Loucy (cell line): ENCODE measurements around the gene PLOD3.

Source experiments
- H2AFZ ChIP-seq: fragments of 200-600 bp; sonication (generic); 2 replicates; pipeline ENCODE4 v1.6.0; 2016; ENCODE audit warnings: antibody characterized with exemption, mild to moderate bottlenecking, low read length, moderate library complexity
- H3F3A ChIP-seq: fragments of 200-600 bp; 2 replicates; pipeline ENCODE4 v1.6.0; 2016; ENCODE audit warnings: antibody characterized with exemption, low read depth, mild to moderate bottlenecking
- H3K27me3 ChIP-seq: fragments of 200-600 bp; sonication (generic); 2 replicates; pipeline ENCODE4 v1.6.1; 2014; ENCODE audit warnings: low read length, mild to moderate bottlenecking; ENCODE audit not compliant: insufficient read depth, poor library complexity, severe bottlenecking
- H3K36me3 ChIP-seq: fragments of 200-600 bp; sonication (generic); 2 replicates; pipeline ENCODE4 v1.6.1; 2016; ENCODE audit warnings: low read length; ENCODE audit not compliant: insufficient read depth
- H3K4me1 ChIP-seq: fragments of 200-600 bp; sonication (generic); 2 replicates; pipeline ENCODE4 v1.5.1; 2014; ENCODE audit warnings: low read length, mild to moderate bottlenecking; ENCODE audit not compliant: insufficient read depth, poor library complexity, severe bottlenecking
- H3K4me2 ChIP-seq: fragments of 200-600 bp; sonication (generic); 2 replicates; pipeline ENCODE4 v1.6.0; 2014; ENCODE audit warnings: antibody characterized with exemption, low read length, low read depth, mild to moderate bottlenecking; ENCODE audit not compliant: poor library complexity, severe bottlenecking
- H3K4me3 ChIP-seq: fragments of 200-600 bp; sonication (generic); 2 replicates; pipeline ENCODE4 v1.5.1; 2014; ENCODE audit warnings: low read length, mild to moderate bottlenecking, mixed read lengths; ENCODE audit not compliant: poor library complexity, severe bottlenecking
- H3K79me2 ChIP-seq: fragments of 200-600 bp; sonication (generic); 2 replicates; pipeline ENCODE4 v1.6.1; 2014; ENCODE audit warnings: low read length; ENCODE audit not compliant: insufficient read depth
- H3K9ac ChIP-seq: fragments of 200-600 bp; sonication (generic); 2 replicates; pipeline ENCODE4 v1.6.0; 2014; ENCODE audit warnings: mild to moderate bottlenecking, low read depth, low read length, moderate library complexity; ENCODE audit not compliant: poor library complexity, severe bottlenecking
- H3K9me2 ChIP-seq: fragments of 200-600 bp; sonication (generic); replicated peaks from 2 replicates; pipeline ENCODE4 v1.6.1; 2016; ENCODE audit warnings: low read depth, low read length, mixed read lengths
- H3K9me3 ChIP-seq: fragments of 200-600 bp; sonication (generic); 2 replicates; pipeline ENCODE4 v1.6.1; 2014; ENCODE audit warnings: mild to moderate bottlenecking, antibody characterized with exemption, low read length, low read depth; ENCODE audit not compliant: insufficient read depth
- H4K20me1 ChIP-seq: fragments of 200-600 bp; sonication (generic); 2 replicates; pipeline ENCODE4 v1.6.0; 2014; ENCODE audit warnings: antibody characterized with exemption, low read length, mild to moderate bottlenecking; ENCODE audit not compliant: insufficient read depth, poor library complexity, severe bottlenecking
- CTCF ChIP-seq: fragments of 200-600 bp; sonication (generic); conservative IDR thresholded peaks from 2 replicates; pipeline ENCODE4 v1.5.1; 2014; ENCODE audit warnings: mild to moderate bottlenecking, antibody characterized with exemption, low read length
- EZH2phosphoT487 ChIP-seq: fragments of 200-600 bp; IDR thresholded peaks from 2 replicates; pipeline ENCODE4 v1.6.1; 2018; ENCODE audit warnings: antibody characterized with exemption, mild to moderate bottlenecking, moderate library complexity, borderline replicate concordance

Gene PLOD3

GRCh38 chr7:101172005-101172853 lies 45.2 kb downstream of the PLOD3 start:
- Histone ChIP-seq H4K20me1 (no peaks in the 10 kb centered on the region), H3K9me2 (no peaks in the 10 kb centered on the region), H2AFZ (no peak overlapping the region), H3K4me1 (peaks cover 38% of the 10 kb centered on the region), H3K79me2 (no peaks in the 10 kb centered on the region), H3K9ac (peak overlapping the region; percentile 16), H3K27me3 (no peaks in the 10 kb centered on the region), H3K36me3 (no peaks in the 10 kb centered on the region), H3K4me2 (peak overlapping the region; percentile 82), H3F3A (no peaks in the 10 kb centered on the region), H3K9me3 (no peaks in the 10 kb centered on the region), H3K4me3 (peak overlapping the region; percentile 61)
- TF ChIP-seq CTCF (no peak), EZH2phosphoT487 (no peak)

- Histone ChIP-seq H4K20me1 (no peaks in the 10 kb centered on the region), H3K27me3 (no peaks in the 10 kb centered on the region), H3K36me3 (no peaks in the 10 kb centered on the region), H2AFZ (peak overlapping the region; percentile 17), H3F3A (no peaks in the 10 kb centered on the region), H3K9ac (peak overlapping the region; percentile 16), H3K9me2 (no peaks in the 10 kb centered on the region), H3K4me3 (peak overlapping the region; percentile 61), H3K4me2 (peak overlapping the region; percentile 82), H3K79me2 (no peaks in the 10 kb centered on the region), H3K4me1 (peaks cover 41% of the 10 kb centered on the region), H3K9me3 (no peaks in the 10 kb centered on the region)
- no peak for TF ChIP-seq EZH2phosphoT487
- TF ChIP-seq CTCF, result peak; percentile 32
Measured at GRCh38 chr7:101171442-101171837, 45.9 kb downstream of the PLOD3 start.

GRCh38 chr7:101170617-101171441 lies 46.6 kb downstream of the PLOD3 start:
- peak overlapping the region; percentile 61 for H3K4me3 ChIP-seq
- no peaks in the 10 kb centered on the region for H3K27me3 ChIP-seq
- H3K9ac ChIP-seq, result peak overlapping the region; percentile 16
- no peaks in the 10 kb centered on the region for H3K9me3 ChIP-seq
- H2AFZ ChIP-seq, result peak overlapping the region; percentile 17
- H3K36me3 ChIP-seq, result no peaks in the 10 kb centered on the region
- H3K4me2 ChIP-seq, result peak overlapping the region; percentile 82
- H3F3A ChIP-seq, result no peaks in the 10 kb centered on the region
- no peak for TF ChIP-seq CTCF
- TF ChIP-seq EZH2phosphoT487, result no peak
- peaks cover 2% of the 10 kb centered on the region for H4K20me1 ChIP-seq
- no peaks in the 10 kb centered on the region for H3K79me2 ChIP-seq
- H3K9me2 ChIP-seq, result no peaks in the 10 kb centered on the region
- H3K4me1 ChIP-seq, result peaks cover 41% of the 10 kb centered on the region
